Stimulated activated CD4-positive, alpha-beta T cell treated with anti-CD3 and anti-CD28 coated beads, TNF-alpha, amount 100 ng/mL, for 24 hours (primary cell): ENCODE measurements around the gene ZNF444.
"Not testable (repeated sequence)": the region's sequence is repeated elsewhere in the genome, so short reads cannot be mapped to it uniquely, and the experiment has no call there.

ENCODE experiments used
- DNase-seq, 3 experiments: peaks; one replicate each; pipeline ENCODE4 v3.0.0-alpha.2; 2020; ENCODE audit warnings: low read depth in 3 of 3

Gene ZNF444

GRCh38 chr19:56140583-56141416, at the start of gene ZNF444:
Gene ZNF444 (plus strand): TSS chr19:56141287. CDS start chr19:56146912, 5,625 bp downstream.
- DNase-seq: peak; percentile 98 to 100 (median 99)

- no peak for DNase-seq
These were observed 49.1 kb upstream of the ZNF444 start for GRCh38 chr19:56091751-56092546.

GRCh38 chr19:56092685-56093631, 48.1 kb upstream of the ZNF444 start:
- DNase-seq: no peak

- DNase-seq: no peak
These were observed 46.6 kb upstream of the ZNF444 start for GRCh38 chr19:56094449-56094848.

GRCh38 chr19:56096665-56097064, 44.4 kb upstream of the ZNF444 start:
- no peak for DNase-seq

GRCh38 chr19:56097306-56097705, 43.8 kb upstream of the ZNF444 start:
- no peak for DNase-seq

GRCh38 chr19:56097776-56098175, 43.3 kb upstream of the ZNF444 start:
- DNase-seq: no peak

- DNase-seq: not testable (repeated sequence)
These were observed 42.9 kb upstream of the ZNF444 start for GRCh38 chr19:56098237-56098636.

- DNase-seq: no peak
These were observed 42.1 kb upstream of the ZNF444 start for GRCh38 chr19:56098731-56099568.

- DNase-seq: no peak
These were observed 41.2 kb upstream of the ZNF444 start for GRCh38 chr19:56099638-56100539.

- no peak for DNase-seq
These were observed 40.0 kb upstream of the ZNF444 start for GRCh38 chr19:56101095-56101494.

GRCh38 chr19:56101746-56102535, 39.1 kb upstream of the ZNF444 start:
- DNase-seq: no peak

- DNase-seq: no peak
These were observed 38.0 kb upstream of the ZNF444 start for GRCh38 chr19:56103027-56103614.

GRCh38 chr19:56104423-56104822, 36.7 kb upstream of the ZNF444 start:
- DNase-seq: no peak

- DNase-seq: peak in 2 of 3 experiments; percentile 22 to 41
These were observed 35.9 kb upstream of the ZNF444 start for GRCh38 chr19:56105090-56105701.

- DNase-seq: not testable (repeated sequence)
These were observed 35.2 kb upstream of the ZNF444 start for GRCh38 chr19:56105831-56106396.

GRCh38 chr19:56106397-56106849, 34.7 kb upstream of the ZNF444 start:
- DNase-seq: no peak

- no peak for DNase-seq
These were observed 34.1 kb upstream of the ZNF444 start for GRCh38 chr19:56106993-56107392.
